ENCODE results near the gene FRG1. TPM values are rescaled to one million over a fixed set of nuclear protein-coding genes. Genes with fewer than 3 reads are reported as not detected.

FRG1 gene
- total and polyA plus RNA-seq, 2 of the 8 experiments (the other 6 are each of a cell fraction or from before 2014, with no cell fraction given), result 6.2 to 31.8 TPM

DNA sequence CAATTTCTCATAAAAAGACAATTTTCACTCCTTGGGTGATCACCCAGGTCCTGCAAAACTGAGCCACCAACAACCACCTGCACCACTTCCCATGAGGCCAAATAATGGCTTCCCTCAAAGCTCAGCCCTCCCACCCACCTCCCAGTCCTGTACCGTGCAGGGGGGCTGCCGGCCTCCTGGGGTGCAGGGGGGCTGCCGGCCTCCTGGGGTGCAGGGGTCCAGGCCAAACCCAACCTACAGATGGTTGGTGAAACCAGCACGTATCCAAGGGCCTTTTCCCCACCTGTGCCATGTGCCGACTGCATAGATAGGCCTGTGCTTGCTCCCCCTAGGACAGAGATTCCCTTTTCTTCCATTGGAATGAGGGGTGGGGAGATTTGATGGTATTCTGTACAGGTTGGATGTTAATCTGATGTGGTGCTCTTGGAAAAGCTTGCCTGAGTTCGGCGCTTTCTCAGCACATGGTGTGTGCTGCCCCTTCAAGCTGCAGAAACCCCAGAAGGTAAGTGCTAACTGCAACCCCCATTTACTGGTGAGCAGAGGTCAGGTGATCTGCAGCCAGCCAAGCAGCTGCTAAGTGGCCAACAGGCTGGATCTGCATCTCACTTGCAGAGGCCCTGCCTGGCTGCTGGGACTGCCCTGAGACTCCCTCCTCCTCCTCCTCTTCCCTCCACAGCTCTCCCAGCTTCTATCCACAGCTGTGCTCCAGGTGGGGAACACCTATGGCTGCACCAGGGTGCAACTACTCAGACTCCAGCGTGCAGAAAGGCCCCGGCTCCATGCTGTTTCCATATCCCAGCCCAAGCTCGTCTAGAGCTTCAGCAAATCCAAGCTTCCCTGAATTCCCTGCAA, 38.8 kb downstream of the FRG1 start:
- ChIA-PET POLR2A (ENCODE audit: partially characterized antibody) (no interaction called here), CTCF (ENCODE audit: partially characterized antibody) (no interaction called here)
- Histone ChIP-seq H3K14ac (ENCODE audit: insufficient read length) (no peak overlapping the region), H3K27ac (ENCODE audit: low read depth, low read length) (no peak overlapping the region), H4K91ac (replicated peaks; ENCODE audit: insufficient read length, low read length) (no peak overlapping the region), H3K4me2 (ENCODE audit: insufficient read depth in 1 of 2, low read depth in 2 of 2, low read length in 2 of 2) (no peak overlapping the region), H2BK120ac (replicated peaks; ENCODE audit: low read depth, low read length) (no peak overlapping the region), H3K56ac (replicated peaks; ENCODE audit: insufficient read length, low read depth, low read length) (no peak overlapping the region), H2BK12ac (ENCODE audit: low read depth, low read length) (no peak overlapping the region), H3K27me3 (replicated peaks in 1 of 4; ENCODE audit: control insufficient read depth in 3 of 4, extremely low read depth in 1 of 4, insufficient read depth in 3 of 4, low read length in 3 of 4) (no peaks in the 10 kb centered on the region), H2AFZ (ENCODE audit: low read length) (0 out of 2 replicates have a peak overlapping the region, but pooled peaks have one; percentile 62), H4K5ac (ENCODE audit: insufficient read length, low read depth, low read length) (no peak overlapping the region), H3K79me1 (ENCODE audit: low read depth, low read length) (no peaks in the 10 kb centered on the region), H2AK5ac (ENCODE audit: low read depth, low read length) (no peak overlapping the region), H2BK15ac (ENCODE audit: low read length) (no peak overlapping the region), H3K36me3 (ENCODE audit: control insufficient read depth in 2 of 4, insufficient read depth in 4 of 4, low read length in 3 of 4) (no peaks in the 10 kb centered on the region), H3K4me1 (replicated peaks in 1 of 4; ENCODE audit: control insufficient read depth in 3 of 4, insufficient read depth in 4 of 4, low read length in 3 of 4) (no peaks in the 10 kb centered on the region), H3K9ac (replicated peaks in 1 of 4; ENCODE audit: extremely low read depth in 1 of 4, low read depth in 3 of 4, low read length in 3 of 4) (no peak overlapping the region), H3K4ac (replicated peaks; ENCODE audit: insufficient read length, low read depth, low read length) (no peak overlapping the region), H2BK5ac (ENCODE audit: low read depth, low read length) (no peak overlapping the region), H3K23ac (ENCODE audit: insufficient read length) (no peak overlapping the region), H3K79me2 (ENCODE audit: control insufficient read depth in 1 of 2, insufficient read depth in 2 of 2, low read length in 2 of 2) (no peaks in the 10 kb centered on the region), H3K4me3 (ENCODE audit: extremely low read depth in 1 of 4, insufficient read depth in 2 of 4, low read depth in 3 of 4, low read length in 4 of 4) (no peak overlapping the region), H2BK20ac (ENCODE audit: low read length) (no peak overlapping the region), H3K18ac (ENCODE audit: extremely low read depth, low read length) (no peak overlapping the region), H4K20me1 (replicated peaks in 1 of 2; ENCODE audit: control insufficient read depth in 1 of 2, insufficient read depth in 2 of 2, low read length in 2 of 2) (no peaks in the 10 kb centered on the region), H3K9me3 (ENCODE audit: insufficient read depth in 2 of 2, low read depth in 1 of 2, low read length in 1 of 2) (peaks cover 0 to 7% of the 10 kb centered on the region in 2 experiments; a peak in 1 of 4 replicates), H4K8ac (ENCODE audit: extremely low read depth, insufficient read depth, low read length) (peak overlapping the region; percentile 68; the same call in 1 of the 2 replicates), H3K23me2 (ENCODE audit: low read depth, low read length) (no peaks in the 10 kb centered on the region)
- WGBS, 2 experiments (ENCODE audit: extremely low coverage in 1 of 2, insufficient coverage in 1 of 2, insufficient read length in 1 of 2, insufficient replicate concordance in 2 of 2, low coverage in 1 of 2, low lambda C conversion rate in 2 of 2, missing lambda C conversion rate in 1 of 2), result 51% methylated on average over 10 of the region's 10 CpGs; no CpG with 5 or more reads in 1 of the 2 experiments
- FAIRE-seq (no peak), DNase-seq (ENCODE audit: low read depth in 1 of 2, low spot score in 2 of 2) (no peak)
- TF ChIP-seq SP4 (IDR thresholded peaks at IDR 0.05; ENCODE audit: low read length) (no peak), CREB1 (IDR thresholded peaks at IDR 0.05) (no peak), BACH1 (IDR thresholded peaks at IDR 0.05; ENCODE audit: low read length) (no peak), KDM1A (IDR thresholded peaks at IDR 0.05; ENCODE audit: borderline replicate concordance, low read length) (no peak), CBX8 (IDR thresholded peaks at IDR 0.05; ENCODE audit: borderline replicate concordance, low read depth, low read length) (no peak), MAFK (IDR thresholded peaks at IDR 0.05; ENCODE audit: low read depth, low read length) (no peak), FOSL1 (IDR thresholded peaks at IDR 0.05; ENCODE audit: insufficient read depth, low read depth, low read length) (no peak)
- TF ChIP-seq, protein P1, sequence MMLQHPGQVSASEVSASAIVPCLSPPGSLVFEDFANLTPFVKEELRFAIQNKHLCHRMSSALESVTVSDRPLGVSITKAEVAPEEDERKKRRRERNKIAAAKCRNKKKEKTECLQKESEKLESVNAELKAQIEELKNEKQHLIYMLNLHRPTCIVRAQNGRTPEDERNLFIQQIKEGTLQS (IDR thresholded peaks at IDR 0.05; ENCODE audit: insufficient read depth, low read depth, low read length), result no peak
